Measurements from ENCODE around the gene POLD2. TPM values are rescaled to one million over a fixed set of nuclear protein-coding genes. Genes with fewer than 3 reads are reported as not detected.

POLD2 gene
- total and polyA plus RNA-seq, 2 donors (not counting 3 experiments of a cell fraction or from before 2014, with no cell fraction given), result 96.5 to 122 TPM

DNA sequence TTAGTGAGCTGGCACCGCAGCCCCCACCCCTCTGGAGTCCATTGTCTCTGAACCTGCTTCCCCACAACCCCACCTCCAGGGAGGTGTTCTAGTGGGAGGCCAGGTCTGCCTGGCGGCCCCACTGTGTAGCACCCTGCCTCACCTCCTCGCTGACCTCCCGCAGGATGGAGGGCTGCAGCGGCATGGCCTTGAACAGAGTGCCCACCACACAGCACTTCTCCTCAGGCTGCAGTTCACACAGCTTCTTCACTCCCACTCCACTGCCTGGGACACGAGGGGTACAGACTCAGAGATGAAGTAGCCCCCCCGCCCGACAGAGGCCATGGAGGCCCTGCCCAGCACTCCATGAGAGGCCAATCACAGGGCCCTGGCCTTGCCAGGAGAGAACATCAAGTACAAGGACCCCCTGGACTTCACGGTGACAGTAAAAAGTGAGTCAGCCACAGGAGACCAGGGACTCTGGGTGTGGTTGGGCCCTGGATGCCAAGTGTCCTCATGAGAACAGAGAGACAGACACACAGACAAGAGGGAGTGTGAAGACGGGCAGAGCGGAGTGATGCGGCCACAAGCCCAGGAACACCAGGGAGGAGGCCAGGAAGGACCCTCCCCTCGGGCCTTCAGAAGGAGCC lies 5.4 kb downstream of the POLD2 start:
- no peak overlapping the region for H3K9ac ChIP-seq (replicated peaks; ENCODE audit: extremely low read depth, insufficient read depth, low read length)
- no peaks in the 10 kb centered on the region for H3K9me1 ChIP-seq (replicated peaks; ENCODE audit: control insufficient read depth, extremely low read depth, insufficient read depth, low read length)
- peaks cover 10% of the 10 kb centered on the region for H3K4me1 ChIP-seq (ENCODE audit: control insufficient read depth, extremely low read depth, insufficient read depth, low read length)
- ChIA-PET POLR2A (no interaction called here), CTCF (no interaction called here)
- no peaks in the 10 kb centered on the region for H4K20me1 ChIP-seq (replicated peaks; ENCODE audit: control insufficient read depth, extremely low read depth, insufficient read depth, low read length)
- H3K9me3 ChIP-seq (replicated peaks; ENCODE audit: control insufficient read depth, insufficient read depth, low read length), result no peaks in the 10 kb centered on the region
- TF ChIP-seq, protein P1, sequence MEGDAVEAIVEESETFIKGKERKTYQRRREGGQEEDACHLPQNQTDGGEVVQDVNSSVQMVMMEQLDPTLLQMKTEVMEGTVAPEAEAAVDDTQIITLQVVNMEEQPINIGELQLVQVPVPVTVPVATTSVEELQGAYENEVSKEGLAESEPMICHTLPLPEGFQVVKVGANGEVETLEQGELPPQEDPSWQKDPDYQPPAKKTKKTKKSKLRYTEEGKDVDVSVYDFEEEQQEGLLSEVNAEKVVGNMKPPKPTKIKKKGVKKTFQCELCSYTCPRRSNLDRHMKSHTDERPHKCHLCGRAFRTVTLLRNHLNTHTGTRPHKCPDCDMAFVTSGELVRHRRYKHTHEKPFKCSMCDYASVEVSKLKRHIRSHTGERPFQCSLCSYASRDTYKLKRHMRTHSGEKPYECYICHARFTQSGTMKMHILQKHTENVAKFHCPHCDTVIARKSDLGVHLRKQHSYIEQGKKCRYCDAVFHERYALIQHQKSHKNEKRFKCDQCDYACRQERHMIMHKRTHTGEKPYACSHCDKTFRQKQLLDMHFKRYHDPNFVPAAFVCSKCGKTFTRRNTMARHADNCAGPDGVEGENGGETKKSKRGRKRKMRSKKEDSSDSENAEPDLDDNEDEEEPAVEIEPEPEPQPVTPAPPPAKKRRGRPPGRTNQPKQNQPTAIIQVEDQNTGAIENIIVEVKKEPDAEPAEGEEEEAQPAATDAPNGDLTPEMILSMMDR (IDR thresholded peaks at IDR 0.05; ENCODE audit: extremely low read depth in 1 of 2, insufficient read depth in 1 of 2, low read depth in 1 of 2, low read length in 2 of 2), result no peak
- TF ChIP-seq, protein P2, sequence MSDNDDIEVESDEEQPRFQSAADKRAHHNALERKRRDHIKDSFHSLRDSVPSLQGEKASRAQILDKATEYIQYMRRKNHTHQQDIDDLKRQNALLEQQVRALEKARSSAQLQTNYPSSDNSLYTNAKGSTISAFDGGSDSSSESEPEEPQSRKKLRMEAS (IDR thresholded peaks at IDR 0.05; ENCODE audit: insufficient read depth, insufficient read length), result no peak
- TF ChIP-seq JUN (IDR thresholded peaks at IDR 0.05; ENCODE audit: borderline replicate concordance, insufficient read depth, insufficient read length, low read depth) (no peak), POLR2AphosphoS5 (IDR thresholded peaks at IDR 0.05; ENCODE audit: insufficient read depth, low read depth, low read length) (no peak), POLR2A (IDR thresholded peaks at IDR 0.05; ENCODE audit: low read depth, low read length) (no peak), EZH2 (IDR thresholded peaks at IDR 0.05; ENCODE audit: borderline replicate concordance, low read depth, low read length, severe bottlenecking) (no peak), GATA2 (IDR thresholded peaks at IDR 0.05; ENCODE audit: insufficient read depth, insufficient read length, low read depth, low read length) (no peak), MYC (IDR thresholded peaks at IDR 0.05; ENCODE audit: low read depth, low read length) (no peak), FOS (IDR thresholded peaks at IDR 0.05; ENCODE audit: borderline replicate concordance, insufficient read depth, low read length) (no peak)
- no peaks in the 10 kb centered on the region for H3K27me3 ChIP-seq (ENCODE audit: control insufficient read depth in 2 of 2, insufficient read depth in 2 of 2, low read length in 2 of 2)
- H2AFZ ChIP-seq (ENCODE audit: low read depth, low read length), result no peak overlapping the region
- DNase-seq (ENCODE audit: low read depth, low spot score) (no peak), FAIRE-seq (no peak)
- no peak overlapping the region for H3K27ac ChIP-seq (ENCODE audit: insufficient read depth, low read depth, low read length)
- H3K36me3 ChIP-seq (ENCODE audit: control insufficient read depth in 2 of 2, extremely low read depth in 1 of 2, insufficient read depth in 2 of 2, low read length in 2 of 2), result peaks cover 3 to 27% of the 10 kb centered on the region in 2 experiments
- intact Hi-C loops (cut with micrococcal nuclease) (no loop called here), dilution Hi-C loops (cut with MboI; ENCODE audit: extremely low pct_ligation_motif_present, low sequenced_read_pairs) (no loop called here)
- no TSS peak for BruUV-seq (replicated peaks)
- peaks cover 25% of the 10 kb centered on the region for H3K79me2 ChIP-seq (ENCODE audit: control insufficient read depth, insufficient read depth, low read length)
- no peak overlapping the region for H3K4me3 ChIP-seq (replicated peaks in 1 of 3; ENCODE audit: insufficient read depth in 1 of 3, low read depth in 1 of 3, low read length in 3 of 3)
- H3K4me2 ChIP-seq (ENCODE audit: insufficient read depth, low read length), result no peak overlapping the region
